HG02884 (cell line): ENCODE data around the gene PBX3.

Experiments used
- ATAC-seq: cut with Tn5 transposase; IDR thresholded peaks from one replicate; pipeline ENCODE4 v1.9.1; 2021; ENCODE audit warnings: mild to moderate bottlenecking, moderate library complexity; ENCODE audit not compliant: unreplicated experiment

The PBX3 gene

DNA sequence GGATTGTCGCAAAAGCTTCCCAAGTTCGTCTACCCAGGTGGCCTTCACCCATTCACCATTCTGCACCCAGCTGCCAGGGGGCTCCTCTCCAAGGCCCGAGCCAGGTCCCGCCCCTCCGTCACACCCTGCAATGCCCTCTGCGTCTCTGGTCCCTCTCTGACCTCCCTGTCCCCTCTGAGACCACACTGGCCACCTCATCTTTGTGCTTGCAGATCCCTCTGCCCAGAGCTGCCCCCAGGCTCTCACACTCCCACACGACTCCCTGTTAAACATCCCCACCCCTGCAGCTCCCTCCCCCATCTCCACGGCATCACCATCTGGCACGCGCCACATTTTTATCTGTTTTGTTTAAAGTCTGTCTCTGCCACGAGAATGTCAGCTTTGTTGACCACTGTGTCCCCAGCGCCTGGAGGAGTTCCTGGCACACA, 243.6 kb downstream of the PBX3 start:
- no peak for ATAC-seq

DNA sequence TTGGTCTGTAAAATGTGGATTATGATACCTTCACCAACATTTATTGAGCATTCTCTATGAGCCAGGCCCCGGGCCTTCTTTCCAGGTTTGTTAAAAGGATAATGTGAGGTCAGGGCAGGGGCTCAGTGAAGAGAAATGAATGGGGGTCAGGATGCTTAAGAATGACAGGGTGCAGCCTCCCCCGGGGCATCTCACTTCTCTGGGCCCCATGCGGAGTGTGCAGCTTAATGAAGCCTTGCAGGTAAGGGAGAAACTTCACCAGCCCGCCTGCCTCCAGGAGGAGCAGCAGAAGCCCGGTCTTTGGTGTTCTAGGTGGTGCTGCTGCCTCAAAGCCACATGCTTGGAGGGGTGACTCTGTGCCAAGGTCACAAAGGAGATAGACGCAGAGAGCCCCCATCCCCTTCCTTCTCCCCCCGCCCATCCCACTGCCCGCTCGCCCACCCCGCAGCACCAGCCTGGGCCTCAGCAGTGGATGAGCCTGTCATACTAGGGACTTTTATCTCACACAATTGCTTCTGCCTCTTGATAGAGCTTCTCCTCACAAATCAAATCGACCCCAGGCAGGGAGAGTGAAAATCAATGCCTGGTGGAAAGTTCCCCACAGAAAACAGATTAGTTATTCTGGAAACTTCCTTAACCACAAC, 244.8 kb downstream of the PBX3 start:
- ATAC-seq: no peak

DNA sequence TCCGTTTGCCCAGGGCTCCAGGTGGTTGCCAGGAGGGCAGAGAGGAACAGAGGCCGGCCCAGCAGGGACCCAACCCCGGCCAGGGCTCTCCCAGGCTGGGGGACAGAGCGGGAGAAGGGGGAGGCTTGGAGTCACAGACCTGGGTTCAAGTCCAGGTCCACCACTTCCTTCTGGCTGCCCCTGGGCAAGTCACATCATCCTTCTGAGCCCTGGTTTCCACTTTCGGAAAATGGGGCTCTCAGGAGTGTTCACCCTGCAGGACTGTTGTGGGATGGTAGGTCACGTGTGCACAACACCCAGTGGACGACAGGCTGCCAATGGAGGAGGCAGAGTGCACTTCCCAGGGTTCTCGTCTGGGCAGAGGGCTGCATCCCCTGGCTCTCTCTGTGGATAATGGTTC, 245.4 kb downstream of the PBX3 start:
- ATAC-seq: no peak

DNA sequence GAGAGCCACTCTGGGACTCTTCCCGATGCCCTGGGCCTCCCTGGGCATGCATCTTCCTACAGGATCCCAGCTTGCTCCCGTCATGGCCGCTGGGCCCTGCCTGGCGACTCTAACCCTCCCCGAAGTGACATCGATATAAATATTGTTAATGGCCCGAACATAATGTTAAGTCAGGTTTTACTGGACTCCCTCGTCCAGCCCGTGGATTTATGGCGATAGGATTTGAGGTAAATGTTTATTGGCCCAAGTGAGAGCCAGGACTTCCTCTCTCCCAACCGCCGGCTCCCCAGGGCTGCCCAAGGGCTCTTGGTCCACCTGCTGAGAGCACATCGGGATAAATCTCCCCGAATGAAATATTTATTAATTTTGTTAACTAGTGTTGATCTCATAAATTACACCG, 246.3 kb downstream of the PBX3 start:
- no peak for ATAC-seq

DNA sequence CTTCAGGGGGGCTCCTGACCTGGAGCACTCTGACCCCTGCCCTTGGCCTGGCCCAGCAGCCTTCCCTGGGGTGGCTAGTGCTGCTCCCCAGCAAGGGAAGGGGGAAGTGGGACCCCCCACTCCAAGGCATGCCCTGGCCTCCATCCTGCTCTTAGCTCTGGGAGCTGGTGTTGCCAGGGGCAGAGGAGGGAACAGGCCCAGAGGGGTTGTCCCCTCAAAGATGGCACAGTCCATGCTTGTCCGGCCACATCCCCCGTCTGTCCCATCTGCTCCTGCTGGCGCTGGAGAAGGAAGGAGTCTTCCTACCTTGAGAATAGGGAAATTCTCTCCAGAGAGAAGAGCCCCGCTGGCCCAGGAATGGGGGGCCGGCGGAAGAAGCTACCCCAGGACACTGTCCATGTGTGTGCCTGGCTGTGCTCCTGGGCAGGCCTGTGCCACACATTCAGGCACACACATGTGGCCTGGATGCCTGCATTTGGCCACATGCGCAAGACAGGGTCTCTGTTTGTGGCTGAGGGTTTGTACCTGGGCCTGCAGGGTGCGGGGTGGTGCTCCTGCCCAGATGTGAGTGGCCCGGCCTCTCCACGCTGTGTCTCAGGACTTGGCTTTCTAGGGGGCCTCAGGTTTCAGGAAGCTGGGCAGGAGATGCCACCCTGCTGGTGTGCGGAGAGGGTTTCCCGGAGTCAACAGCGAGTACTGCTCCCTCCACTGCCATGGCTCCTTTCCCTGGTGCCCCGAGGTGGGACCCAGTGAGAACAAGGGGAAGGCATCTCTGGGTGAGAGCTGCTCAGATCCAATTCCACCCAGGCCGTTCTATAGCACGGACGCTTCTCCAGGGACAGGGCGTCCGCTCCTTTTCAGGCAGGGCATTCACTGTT, 247.1 kb downstream of the PBX3 start:
- ATAC-seq: no peak

DNA sequence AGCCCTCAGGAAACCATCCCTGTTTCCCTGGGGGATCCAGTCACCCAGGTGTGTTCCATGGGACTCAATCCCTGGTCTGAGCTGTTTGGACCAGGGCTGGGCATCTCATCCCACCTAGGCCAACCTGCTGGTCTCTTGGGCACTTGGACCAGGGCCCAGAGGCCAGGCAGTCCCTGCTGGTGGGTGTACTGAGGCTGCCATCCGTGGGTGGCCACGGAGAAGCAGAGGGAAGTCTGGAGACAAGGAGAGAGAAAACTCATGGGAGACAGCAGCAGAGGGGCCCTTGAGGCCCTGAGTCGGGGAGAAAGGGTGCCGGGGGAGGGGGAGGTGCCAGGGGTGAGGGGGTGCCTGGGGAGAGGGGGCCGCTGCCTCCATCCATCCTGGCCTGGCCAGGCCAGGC, 247.8 kb downstream of the PBX3 start:
- ATAC-seq: no peak

DNA sequence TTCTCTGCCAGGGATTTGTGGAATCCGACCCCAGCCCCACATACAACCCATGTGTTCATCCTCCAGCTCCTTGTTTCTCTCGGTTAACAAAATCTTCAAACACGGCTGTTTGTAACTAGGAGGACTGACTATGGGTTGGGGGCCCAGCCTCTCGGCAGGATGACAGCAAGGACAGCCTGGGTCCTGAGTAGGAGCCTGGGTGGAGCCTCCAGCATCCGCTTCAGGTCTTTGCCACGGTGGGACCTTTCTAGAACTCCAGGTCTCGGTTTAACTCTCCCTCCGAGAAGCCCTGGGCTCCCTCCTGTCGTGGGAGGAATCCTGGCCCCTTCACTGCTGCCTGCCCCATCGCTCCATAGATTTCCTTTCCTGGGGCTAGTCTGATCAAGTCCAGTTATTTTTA, 248.5 kb downstream of the PBX3 start:
- ATAC-seq: no peak

DNA sequence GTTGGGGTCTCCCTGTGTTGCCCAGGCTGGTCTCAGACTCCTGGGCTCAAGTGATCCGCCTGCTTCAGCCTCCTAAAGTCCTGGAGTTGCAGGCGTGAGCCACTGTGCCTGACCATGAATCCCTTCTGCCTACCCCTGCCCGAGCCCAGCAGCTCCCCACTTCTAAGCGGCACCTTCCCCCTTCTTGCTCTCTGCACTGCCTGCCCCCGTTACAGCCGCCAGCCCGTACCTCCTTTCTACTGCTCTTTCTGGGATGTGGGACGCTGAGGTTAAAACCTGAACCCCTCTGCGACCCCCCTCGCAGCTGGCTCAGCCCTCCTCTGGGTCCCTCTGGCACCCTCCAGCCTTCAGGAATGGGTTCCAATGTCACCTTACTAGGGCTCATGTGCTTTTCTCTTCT, 249.6 kb downstream of the PBX3 start:
- ATAC-seq: no peak

DNA sequence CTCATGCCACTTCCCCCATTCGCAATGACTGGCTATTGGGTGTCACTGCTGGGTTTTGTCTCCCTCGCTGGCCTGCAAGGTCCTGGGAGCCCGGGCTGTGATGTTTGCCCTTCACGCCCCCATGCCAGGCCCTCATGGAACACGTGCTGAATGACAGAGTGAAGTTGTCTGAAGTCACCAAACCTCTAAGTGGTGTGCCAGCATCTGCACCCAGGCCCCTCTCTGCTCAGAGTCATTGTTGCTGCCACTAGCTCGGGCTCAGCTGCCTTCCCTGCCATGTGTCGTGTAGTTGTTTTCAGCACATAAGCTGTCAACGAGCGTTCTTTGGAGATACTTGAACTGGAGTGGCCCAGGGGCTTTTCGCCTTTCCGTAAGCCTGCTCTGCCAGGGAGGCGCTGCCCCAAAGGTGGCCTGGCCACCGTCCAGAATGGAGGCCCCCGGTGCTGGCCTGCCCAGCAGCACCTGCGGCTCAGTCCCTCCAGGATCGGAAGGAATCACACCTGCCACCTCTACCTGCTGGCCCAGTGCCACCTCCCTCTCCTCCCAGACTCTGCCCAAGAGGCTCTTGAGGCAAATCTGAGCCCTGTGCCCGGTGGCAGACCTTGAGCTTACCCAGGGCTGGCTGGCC, 250.1 kb downstream of the PBX3 start:
- ATAC-seq: no peak

DNA sequence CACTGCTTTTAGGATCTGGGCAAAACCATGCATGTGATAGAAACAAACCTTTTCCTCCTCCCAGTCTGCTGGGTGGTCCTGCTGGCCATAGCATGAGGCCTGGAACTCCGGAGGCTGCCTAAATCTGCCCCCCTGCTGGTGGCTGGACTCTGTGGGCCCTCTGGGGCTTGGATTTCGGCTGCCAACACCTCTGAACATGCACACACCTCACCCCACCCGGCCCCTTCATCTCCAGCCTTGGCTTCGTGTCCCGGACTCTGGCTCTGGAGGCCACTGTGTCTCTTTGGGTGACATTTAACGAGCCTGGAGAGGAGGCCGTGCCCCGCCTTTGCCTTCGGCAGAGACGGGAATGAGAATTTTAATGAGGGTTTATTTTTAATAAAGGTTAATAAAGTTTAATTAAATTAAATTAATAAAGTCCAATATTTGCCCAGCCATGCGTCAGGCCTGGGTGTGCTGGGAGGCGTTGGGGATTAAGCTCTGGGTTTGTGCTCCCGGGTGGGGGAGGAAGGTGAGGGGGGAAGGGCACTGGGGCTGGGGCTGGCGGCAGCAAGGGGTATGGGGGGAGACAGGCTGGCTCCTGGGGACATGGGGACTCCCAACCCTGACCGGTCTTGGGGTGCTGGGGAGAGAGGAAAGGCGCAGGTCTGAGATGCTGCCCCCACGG, 251.8 kb downstream of the PBX3 start:
- no peak for ATAC-seq

DNA sequence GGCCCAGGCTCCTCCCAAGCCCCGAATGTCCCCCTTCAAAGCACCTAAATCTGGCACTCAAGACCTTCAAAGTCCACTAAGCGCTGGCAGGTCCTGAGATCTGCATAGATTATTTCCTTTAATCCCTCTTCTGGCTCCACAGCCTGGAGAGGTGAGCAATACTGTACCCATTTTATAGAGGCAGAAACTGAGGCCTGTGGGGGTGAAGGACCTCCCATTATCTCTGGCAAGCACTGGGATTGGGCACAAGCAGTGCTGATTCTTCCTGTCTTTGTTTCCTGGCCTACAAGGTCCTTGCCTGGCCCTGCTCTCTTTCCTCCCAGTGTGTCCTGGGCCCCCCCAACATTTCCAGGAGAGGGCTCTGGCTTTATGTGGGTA, 252.3 kb downstream of the PBX3 start:
- no peak for ATAC-seq

DNA sequence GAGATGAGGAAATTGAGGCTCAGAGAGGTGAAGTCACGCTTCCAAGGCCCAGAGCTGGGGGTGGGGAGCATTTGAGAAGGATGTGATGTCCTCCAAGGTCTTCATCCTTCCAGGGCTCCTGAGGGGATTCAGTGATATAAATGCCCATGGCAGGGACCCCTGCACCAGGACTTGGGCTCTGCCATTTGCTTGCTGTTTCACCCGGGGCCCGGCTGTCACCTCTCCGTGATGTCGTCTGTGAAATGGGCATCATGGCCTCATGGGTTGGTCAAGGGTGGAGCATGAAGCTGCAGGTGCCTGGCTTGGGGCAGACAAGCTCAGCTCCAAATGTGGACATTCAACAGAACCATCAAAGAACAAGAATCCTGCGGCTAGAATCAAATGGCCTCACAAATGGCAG, 253.1 kb downstream of the PBX3 start:
- no peak for ATAC-seq

DNA sequence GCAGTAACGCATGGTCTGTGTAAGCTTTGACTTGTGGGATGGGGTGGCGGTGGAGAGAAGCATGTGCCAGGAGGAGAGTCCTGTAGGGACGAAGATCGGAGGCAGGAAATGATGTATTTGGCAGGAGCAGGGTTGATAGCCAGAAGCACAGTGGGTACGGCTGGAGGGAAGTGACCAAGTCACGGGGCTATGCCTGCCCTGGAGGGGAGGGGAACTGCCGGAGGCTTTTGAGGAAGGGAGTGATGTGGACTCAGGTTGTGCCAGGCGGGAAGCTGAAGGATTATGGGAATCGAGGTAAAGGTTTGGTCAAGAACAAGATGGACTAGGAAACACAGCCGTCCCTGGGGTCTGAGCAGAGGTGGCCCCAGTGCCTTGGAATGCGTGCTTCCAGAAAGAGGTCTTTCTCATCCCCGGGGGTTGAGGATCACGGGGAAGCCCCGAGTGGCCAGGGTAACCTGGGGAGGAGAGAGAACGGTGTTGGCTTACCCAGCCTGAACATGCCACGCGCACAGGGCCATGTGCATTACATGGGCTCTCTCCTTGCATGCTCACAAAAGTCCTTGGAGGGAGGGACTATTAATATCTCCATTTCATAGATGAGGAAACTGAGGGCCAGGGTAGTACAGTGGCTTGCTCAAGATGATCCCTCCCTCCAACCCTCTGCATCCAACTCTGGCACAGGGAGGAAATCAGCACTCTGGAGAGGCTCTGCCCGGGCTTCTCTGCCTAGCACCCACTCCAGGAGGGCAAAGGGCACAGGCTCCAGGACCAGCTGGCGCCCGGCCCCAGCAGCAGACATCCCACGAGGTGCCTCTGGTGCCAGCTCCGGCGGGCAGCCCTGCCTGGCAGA, 253.8 kb downstream of the PBX3 start:
- ATAC-seq: no peak

DNA sequence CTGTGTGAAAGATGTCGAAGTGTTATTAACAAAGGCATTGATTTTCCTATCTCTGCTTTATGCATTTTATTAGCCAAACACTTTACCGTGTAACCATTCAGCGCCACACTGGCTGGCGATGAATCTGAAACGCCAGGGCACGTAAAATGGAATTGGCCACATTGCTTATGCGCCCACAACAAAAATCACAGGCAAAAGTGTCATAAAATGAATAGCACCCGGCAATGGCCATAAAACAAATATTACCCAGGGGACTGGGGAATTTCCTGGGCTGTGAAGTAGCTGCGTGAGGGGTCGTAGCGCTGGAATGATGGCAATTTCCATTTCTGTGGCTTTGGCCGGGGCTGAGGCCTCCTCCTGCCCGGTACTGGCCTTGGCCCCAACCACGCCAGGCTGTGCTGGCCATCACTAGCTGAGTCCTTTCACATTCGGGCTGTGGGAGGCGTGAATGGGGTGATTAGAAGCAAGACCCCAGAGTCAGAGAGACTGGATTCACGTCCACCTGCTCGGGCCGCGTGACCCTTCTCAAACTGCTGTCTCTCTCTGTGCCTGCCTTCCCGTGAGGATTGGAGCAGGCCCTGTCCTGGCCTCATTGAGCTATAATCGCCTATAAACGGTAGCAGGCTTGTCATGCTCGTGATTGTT, 254.5 kb downstream of the PBX3 start:
- ATAC-seq: no peak

DNA sequence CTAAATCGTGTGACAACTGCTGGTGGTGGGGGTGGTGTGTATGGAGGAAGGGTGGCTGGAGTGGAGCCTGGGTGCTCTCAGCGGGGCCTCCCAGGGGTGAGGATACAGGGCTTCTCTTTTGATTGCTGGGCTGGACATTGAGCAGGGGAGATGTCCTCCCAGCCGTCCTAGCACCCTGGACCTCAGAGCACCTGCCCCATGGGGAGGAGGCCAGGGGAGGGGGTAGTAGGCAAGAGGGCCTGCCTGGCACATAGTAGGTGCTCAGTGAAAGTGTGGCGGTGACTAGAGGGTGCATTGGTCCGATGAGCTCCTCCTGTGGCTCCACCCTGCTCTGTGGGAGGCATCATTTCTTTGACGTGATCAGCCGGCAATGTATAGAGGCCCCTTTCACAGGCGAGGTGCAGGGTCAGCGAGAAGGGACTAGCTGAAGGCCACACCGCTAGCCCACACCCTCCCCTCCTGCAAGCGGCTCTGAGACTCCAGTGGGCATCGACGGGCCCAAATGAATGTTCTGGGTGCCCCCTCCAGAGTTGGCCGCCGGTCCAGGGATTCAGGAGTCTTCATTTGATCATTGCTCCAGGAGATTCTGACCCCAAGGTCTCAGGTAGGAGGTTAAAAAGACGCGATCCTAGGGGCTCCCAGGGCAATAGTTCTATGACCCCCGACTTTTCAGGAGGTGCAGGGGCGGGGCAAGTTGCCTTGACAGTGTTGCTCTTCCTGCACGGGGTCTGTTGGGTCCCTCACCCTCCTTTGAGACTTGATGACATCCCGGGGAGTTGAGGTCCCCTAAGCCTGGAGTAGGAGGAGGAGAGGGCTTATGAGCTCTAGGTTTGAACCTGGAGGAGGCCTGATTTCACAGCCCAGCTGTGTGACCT, 255.5 kb downstream of the PBX3 start:
- no peak for ATAC-seq

DNA sequence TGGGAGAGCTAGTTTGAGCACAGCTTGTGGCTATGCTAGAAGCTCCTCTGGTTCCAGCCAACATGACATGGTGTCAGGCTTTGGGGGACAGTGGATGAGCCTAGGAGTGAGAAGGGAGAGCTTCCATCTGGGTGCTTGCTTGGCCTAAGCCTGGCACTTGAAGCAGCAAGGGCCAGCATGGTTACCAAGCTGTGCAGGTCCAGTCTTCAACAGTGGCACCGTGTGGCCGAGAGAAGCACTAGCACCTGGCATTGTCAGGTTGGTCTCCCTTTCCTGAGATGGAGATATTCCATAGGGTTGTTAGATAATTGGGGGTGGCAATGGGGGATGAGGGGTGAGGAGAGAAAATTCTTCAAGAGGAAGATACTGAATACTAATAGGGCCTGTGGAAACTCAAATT, 261.9 kb downstream of the PBX3 start:
- no peak for ATAC-seq

DNA sequence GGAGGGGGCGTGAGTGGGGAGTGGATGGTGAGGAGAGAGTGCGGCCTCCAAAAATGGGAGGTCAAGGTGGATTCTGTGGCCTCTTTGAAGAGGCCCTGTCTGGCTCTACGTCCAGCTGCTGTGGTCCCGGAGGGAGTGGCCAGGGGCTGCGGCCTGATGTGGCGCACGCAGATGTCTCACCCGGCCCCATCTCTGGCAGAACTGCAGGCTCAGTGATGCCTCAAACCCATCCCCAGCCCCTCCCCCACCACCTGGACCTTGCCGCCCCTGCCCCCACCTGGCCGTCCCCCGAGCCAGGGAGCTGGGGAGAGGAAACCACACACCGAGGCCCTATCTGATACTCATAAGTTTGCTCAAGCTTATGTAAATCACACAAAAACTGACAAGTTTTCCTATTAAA, 267.6 kb downstream of the PBX3 start:
- no peak for ATAC-seq

DNA sequence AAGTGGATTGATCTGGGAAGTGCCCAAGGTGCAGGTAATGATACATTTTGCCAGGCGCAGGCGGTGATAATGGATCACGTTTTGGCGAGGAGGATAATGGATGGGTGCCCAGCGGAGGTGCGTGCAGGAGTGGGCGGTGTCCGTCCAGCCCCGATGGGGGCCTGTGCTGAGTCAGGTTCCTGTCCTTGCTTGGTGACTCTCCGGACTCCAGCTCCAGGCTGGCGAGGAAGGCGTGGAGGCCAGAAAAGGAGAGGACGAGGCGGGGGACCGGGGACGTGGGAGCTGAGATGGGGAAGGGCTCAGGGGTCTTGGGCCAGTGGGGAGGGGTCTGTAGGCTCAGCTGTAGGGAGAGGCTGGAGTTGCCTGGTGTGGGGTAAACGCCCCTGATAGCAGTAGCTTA, 268.3 kb downstream of the PBX3 start:
- no peak for ATAC-seq

DNA sequence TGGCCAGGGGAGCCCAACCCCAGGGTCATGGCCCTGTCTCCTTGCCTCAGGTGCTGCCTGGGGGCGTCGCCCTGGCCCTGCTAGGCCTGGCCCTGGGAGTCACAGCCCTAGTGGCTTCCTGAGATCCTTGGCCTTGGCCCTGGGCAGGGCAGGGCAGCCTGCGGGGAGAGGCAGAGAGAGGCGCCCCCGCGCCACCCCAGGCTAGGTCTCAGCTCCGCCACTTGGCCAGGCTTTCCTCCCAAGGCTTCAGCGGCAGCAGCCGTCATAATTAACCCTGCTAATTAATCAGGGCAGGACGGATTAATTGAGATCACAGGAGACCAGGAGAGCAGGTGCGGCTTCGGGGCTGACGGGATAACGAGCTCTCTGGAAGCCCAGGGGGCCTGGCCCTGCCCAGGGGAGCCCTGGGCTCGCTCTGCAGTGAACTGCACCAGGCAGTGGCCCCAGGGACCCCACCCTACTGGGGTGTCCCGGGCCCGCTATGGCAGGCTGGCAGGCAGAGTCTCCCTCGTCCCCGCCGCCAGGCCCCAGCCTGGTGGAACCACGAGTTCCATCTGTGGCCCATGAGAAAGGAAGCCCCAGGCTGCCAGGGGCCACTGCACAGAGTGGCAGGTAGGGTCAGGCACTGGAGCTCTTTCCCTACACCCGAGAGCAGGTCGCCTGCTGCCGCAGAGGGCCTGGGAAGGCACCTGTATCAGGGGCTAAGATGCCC, 269.6 kb downstream of the PBX3 start:
- no peak for ATAC-seq
